Measurements from ENCODE around the gene BOD1L2. TPM values are rescaled to one million over a fixed set of nuclear protein-coding genes. Genes with fewer than 3 reads are reported as not detected.

Gene BOD1L2
- total RNA-seq, 4 donors from 2014 or later = 0.18 TPM; not detected in 3

- H3K9me3 ChIP-seq = peaks cover 0 to 7% (median 0%) of the 10 kb centered on the region in 4 donors
- H3K36me3 ChIP-seq = no peaks in the 10 kb centered on the region
- no peak overlapping the region for H3K4me3 ChIP-seq
- H3K27ac ChIP-seq = no peak overlapping the region
- DNase-seq = no peak
- H3K4me1 ChIP-seq = no peaks in the 10 kb centered on the region
- H3K27me3 ChIP-seq = no peaks in the 10 kb centered on the region
- TF ChIP-seq CTCF (IDR thresholded peaks at IDR 0.05) = no peak
- no peak for TF ChIP-seq POLR2A (IDR thresholded peaks at IDR 0.05)
These were observed 38.5 kb downstream of the BOD1L2 start for GRCh38 chr18:57185434-57185833.

GRCh38 chr18:57188851-57189557 is 42.1 kb downstream of the BOD1L2 start:
- Histone ChIP-seq H3K36me3 (no peaks in the 10 kb centered on the region), H3K27me3 (no peaks in the 10 kb centered on the region), H3K4me3 (no peak overlapping the region), H3K4me1 (no peaks in the 10 kb centered on the region), H3K27ac (no peak overlapping the region), H3K9me3 (peaks cover 0 to 7% (median 0%) of the 10 kb centered on the region in 4 donors)
- TF ChIP-seq POLR2A (IDR thresholded peaks at IDR 0.05) = no peak
- TF ChIP-seq CTCF (IDR thresholded peaks at IDR 0.05) = no peak
- no peak for DNase-seq

- H3K27me3 ChIP-seq = no peaks in the 10 kb centered on the region
- H3K9me3 ChIP-seq = peaks cover 0 to 7% (median 0%) of the 10 kb centered on the region in 4 donors
- no peak overlapping the region for H3K4me3 ChIP-seq
- no peaks in the 10 kb centered on the region for H3K4me1 ChIP-seq
- no peaks in the 10 kb centered on the region for H3K36me3 ChIP-seq
- no peak for TF ChIP-seq CTCF (IDR thresholded peaks at IDR 0.05)
- TF ChIP-seq POLR2A (IDR thresholded peaks at IDR 0.05) = no peak
- no peak for DNase-seq
- H3K27ac ChIP-seq = no peak overlapping the region
These were observed 43.1 kb downstream of the BOD1L2 start for GRCh38 chr18:57190026-57190425.

- Histone ChIP-seq H3K9me3 (no peaks in the 10 kb centered on the region), H3K27me3 (no peaks in the 10 kb centered on the region), H3K4me1 (no peaks in the 10 kb centered on the region), H3K4me3 (no peak overlapping the region), H3K27ac (no peak overlapping the region), H3K36me3 (no peaks in the 10 kb centered on the region)
- TF ChIP-seq CTCF (IDR thresholded peaks at IDR 0.05) = no peak
- no peak for TF ChIP-seq POLR2A (IDR thresholded peaks at IDR 0.05)
- DNase-seq = no peak
These were observed 47.2 kb downstream of the BOD1L2 start for GRCh38 chr18:57194070-57194469.

- Histone ChIP-seq H3K9me3 (no peaks in the 10 kb centered on the region), H3K27ac (no peak overlapping the region), H3K27me3 (no peaks in the 10 kb centered on the region), H3K36me3 (no peaks in the 10 kb centered on the region), H3K4me3 (no peak overlapping the region), H3K4me1 (no peaks in the 10 kb centered on the region)
- TF ChIP-seq CTCF (IDR thresholded peaks at IDR 0.05) = no peak
- no peak for DNase-seq
These were observed 47.7 kb downstream of the BOD1L2 start for GRCh38 chr18:57194622-57195021.
